ENCODE measurements around the gene SHQ1.

Gene SHQ1

GRCh38 chr3:72728958-72729467 is 119.2 kb downstream of the SHQ1 start:
- DNase-seq: no peak
- peaks cover 8% of the 10 kb centered on the region for H3K9me3 ChIP-seq (ENCODE audit: severe bottlenecking)
- no peaks in the 10 kb centered on the region for H3K27me3 ChIP-seq (ENCODE audit: insufficient read depth, low read depth, severe bottlenecking)
- no peak overlapping the region for H3K4me3 ChIP-seq (ENCODE audit: low read depth, low read length)
- H3K27ac ChIP-seq: no peak overlapping the region
- no peak for TF ChIP-seq CTCF (IDR thresholded peaks at IDR 0.05; ENCODE audit: low read depth, low read length)
- no peaks in the 10 kb centered on the region for H3K36me3 ChIP-seq

GRCh38 chr3:72728329-72728889 is 119.8 kb downstream of the SHQ1 start:
- Histone ChIP-seq H3K36me3 (no peaks in the 10 kb centered on the region), H3K27ac (no peak overlapping the region), H3K9me3 (ENCODE audit: severe bottlenecking) (peaks cover 7% of the 10 kb centered on the region), H3K27me3 (ENCODE audit: insufficient read depth, low read depth, severe bottlenecking) (no peaks in the 10 kb centered on the region), H3K4me3 (ENCODE audit: low read depth, low read length) (no peak overlapping the region)
- DNase-seq: no peak
- no peak for TF ChIP-seq CTCF (IDR thresholded peaks at IDR 0.05; ENCODE audit: low read depth, low read length)

DNA sequence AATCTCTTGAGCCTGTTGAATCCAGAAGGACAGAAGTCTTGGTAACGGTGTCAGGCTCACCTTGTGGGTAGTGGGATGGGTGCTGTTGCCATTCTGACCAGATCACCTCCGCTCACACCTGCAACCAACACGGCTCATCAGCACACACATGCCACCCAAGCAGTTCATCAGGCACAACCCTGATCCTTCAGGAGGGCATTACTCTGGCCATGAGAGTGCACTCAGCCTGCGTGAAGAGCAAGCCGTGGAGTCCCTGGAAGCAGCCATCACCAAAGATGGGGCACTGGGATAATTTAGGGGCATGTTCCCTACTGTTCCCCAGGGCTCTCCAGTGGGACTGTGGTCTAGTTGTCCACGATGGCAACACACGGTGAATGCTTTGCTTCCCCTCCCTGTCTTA is 120.5 kb downstream of the SHQ1 start:
- H3K4me3 ChIP-seq (ENCODE audit: low read depth, low read length): no peak overlapping the region
- no peaks in the 10 kb centered on the region for H3K9me3 ChIP-seq (ENCODE audit: severe bottlenecking)
- no peaks in the 10 kb centered on the region for H3K27me3 ChIP-seq (ENCODE audit: insufficient read depth, low read depth, severe bottlenecking)
- H3K27ac ChIP-seq: no peak overlapping the region
- no peak for DNase-seq
- no peak for TF ChIP-seq CTCF (IDR thresholded peaks at IDR 0.05; ENCODE audit: low read depth, low read length)
- no peaks in the 10 kb centered on the region for H3K36me3 ChIP-seq

DNA sequence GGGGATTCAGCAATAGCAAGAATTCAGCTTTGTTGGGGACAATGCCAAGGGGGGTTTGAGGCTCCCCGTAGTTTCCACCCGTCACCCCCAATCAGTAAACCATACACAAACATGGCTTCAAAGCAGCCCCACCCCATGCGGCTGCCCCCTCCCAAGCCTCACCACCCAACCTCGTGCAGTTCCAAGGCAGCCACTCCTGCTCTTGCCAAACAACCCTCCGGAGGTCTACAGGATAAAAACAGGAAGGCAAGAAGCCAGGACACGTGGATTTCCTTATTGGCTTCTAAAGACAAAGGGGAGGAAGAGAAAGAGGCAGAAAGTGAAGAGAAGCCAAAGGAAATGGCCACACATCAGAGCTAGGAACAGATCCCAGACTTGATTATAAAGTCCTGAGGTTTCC is 121.1 kb downstream of the SHQ1 start:
- no peaks in the 10 kb centered on the region for H3K9me3 ChIP-seq (ENCODE audit: severe bottlenecking)
- H3K27ac ChIP-seq: no peak overlapping the region
- H3K36me3 ChIP-seq: no peaks in the 10 kb centered on the region
- no peak for TF ChIP-seq CTCF (IDR thresholded peaks at IDR 0.05; ENCODE audit: low read depth, low read length)
- no peak for DNase-seq
- H3K4me3 ChIP-seq (ENCODE audit: low read depth, low read length): no peak overlapping the region
- H3K27me3 ChIP-seq (ENCODE audit: insufficient read depth, low read depth, severe bottlenecking): no peaks in the 10 kb centered on the region

GRCh38 chr3:72725229-72725628 is 123.0 kb downstream of the SHQ1 start:
- no peak overlapping the region for H3K4me3 ChIP-seq (ENCODE audit: low read depth, low read length)
- H3K27me3 ChIP-seq (ENCODE audit: insufficient read depth, low read depth, severe bottlenecking): no peaks in the 10 kb centered on the region
- no peaks in the 10 kb centered on the region for H3K9me3 ChIP-seq (ENCODE audit: severe bottlenecking)
- no peaks in the 10 kb centered on the region for H3K36me3 ChIP-seq
- DNase-seq: no peak
- H3K27ac ChIP-seq: no peak overlapping the region
- no peak for TF ChIP-seq CTCF (IDR thresholded peaks at IDR 0.05; ENCODE audit: low read depth, low read length)

DNA sequence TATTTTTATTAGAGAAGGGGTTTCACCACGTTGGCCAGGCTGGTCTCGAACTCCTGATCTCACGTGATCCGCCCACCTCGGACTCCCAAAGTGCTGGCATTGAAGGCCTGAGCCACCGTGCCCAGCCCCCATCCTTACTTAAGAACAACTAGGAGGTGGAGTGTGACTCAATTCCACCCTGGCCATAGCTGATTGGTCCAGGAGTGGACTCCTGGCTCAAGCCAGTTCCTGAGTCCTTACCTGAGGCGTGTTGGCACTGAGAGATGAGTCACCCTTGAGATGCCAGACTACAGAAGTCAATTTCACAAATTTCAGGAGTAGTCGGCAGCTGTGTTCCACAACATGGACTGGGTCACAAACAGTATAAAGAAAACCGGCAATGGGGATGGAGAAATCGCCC is 124.2 kb downstream of the SHQ1 start:
- Histone ChIP-seq H3K9me3 (ENCODE audit: severe bottlenecking) (no peaks in the 10 kb centered on the region), H3K4me3 (ENCODE audit: low read depth, low read length) (no peak overlapping the region), H3K27me3 (ENCODE audit: insufficient read depth, low read depth, severe bottlenecking) (no peaks in the 10 kb centered on the region), H3K27ac (no peak overlapping the region), H3K36me3 (no peaks in the 10 kb centered on the region)
- DNase-seq: no peak
- no peak for TF ChIP-seq CTCF (IDR thresholded peaks at IDR 0.05; ENCODE audit: low read depth, low read length)

Measured in WERI-Rb-1 (cell line).